Rectal smooth muscle tissue (tissue), 1 donor: ENCODE results near the gene CTDSPL.

Experiments used
- H3K27ac ChIP-seq: one replicate; pipeline ENCODE4 v1.7.0; 2013; ENCODE audit warnings: low read depth, low read length, inconsistent platforms
- H3K27me3 ChIP-seq: one replicate; pipeline ENCODE4 v1.7.0; 2013; ENCODE audit warnings: low read length; ENCODE audit not compliant: control insufficient read depth, insufficient read depth
- H3K36me3 ChIP-seq: one replicate; pipeline ENCODE4 v1.7.0; 2013; ENCODE audit warnings: low read length; ENCODE audit not compliant: control insufficient read depth, insufficient read depth
- H3K4me1 ChIP-seq: one replicate; pipeline ENCODE4 v1.7.0; 2013; ENCODE audit warnings: low read length; ENCODE audit not compliant: control insufficient read depth, insufficient read depth
- H3K4me3 ChIP-seq: one replicate; pipeline ENCODE4 v1.7.0; 2013; ENCODE audit warnings: low read length
- H3K9ac ChIP-seq: one replicate; pipeline ENCODE4 v1.7.0; 2013; ENCODE audit warnings: low read length

The CTDSPL gene

GRCh38 chr3:37956723-37957538 lies 95.3 kb downstream of the CTDSPL start:
- Histone ChIP-seq H3K4me3 (no peak overlapping the region), H3K9ac (no peak overlapping the region), H3K4me1 (peaks cover 16% of the 10 kb centered on the region), H3K27ac (peak overlapping the region; percentile 65), H3K27me3 (no peaks in the 10 kb centered on the region), H3K36me3 (no peaks in the 10 kb centered on the region)

GRCh38 chr3:37957539-37957936 lies 95.9 kb downstream of the CTDSPL start:
- H3K4me1 ChIP-seq: peaks cover 16% of the 10 kb centered on the region
- H3K9ac ChIP-seq: no peak overlapping the region
- H3K4me3 ChIP-seq: no peak overlapping the region
- H3K36me3 ChIP-seq: no peaks in the 10 kb centered on the region
- no peaks in the 10 kb centered on the region for H3K27me3 ChIP-seq
- H3K27ac ChIP-seq: peak overlapping the region; percentile 65

- Histone ChIP-seq H3K27me3 (no peaks in the 10 kb centered on the region), H3K4me1 (peaks cover 5% of the 10 kb centered on the region), H3K27ac (no peak overlapping the region), H3K9ac (no peak overlapping the region), H3K4me3 (no peak overlapping the region), H3K36me3 (no peaks in the 10 kb centered on the region)
Observed at GRCh38 chr3:37961622-37962431, 100.1 kb downstream of the CTDSPL start.

GRCh38 chr3:37963016-37963415 lies 101.3 kb downstream of the CTDSPL start:
- peak overlapping the region; percentile 10 for H3K27ac ChIP-seq
- H3K36me3 ChIP-seq: no peaks in the 10 kb centered on the region
- H3K9ac ChIP-seq: no peak overlapping the region
- no peaks in the 10 kb centered on the region for H3K4me1 ChIP-seq
- H3K27me3 ChIP-seq: no peaks in the 10 kb centered on the region
- H3K4me3 ChIP-seq: no peak overlapping the region

GRCh38 chr3:37963635-37964034 lies 102.0 kb downstream of the CTDSPL start:
- H3K4me3 ChIP-seq: no peak overlapping the region
- H3K4me1 ChIP-seq: no peaks in the 10 kb centered on the region
- no peaks in the 10 kb centered on the region for H3K36me3 ChIP-seq
- no peaks in the 10 kb centered on the region for H3K27me3 ChIP-seq
- no peak overlapping the region for H3K27ac ChIP-seq
- H3K9ac ChIP-seq: no peak overlapping the region

- H3K9ac ChIP-seq: no peak overlapping the region
- no peaks in the 10 kb centered on the region for H3K4me1 ChIP-seq
- no peaks in the 10 kb centered on the region for H3K36me3 ChIP-seq
- H3K4me3 ChIP-seq: no peak overlapping the region
- no peaks in the 10 kb centered on the region for H3K27me3 ChIP-seq
- no peak overlapping the region for H3K27ac ChIP-seq
Observed at GRCh38 chr3:37964146-37964545, 102.5 kb downstream of the CTDSPL start.

GRCh38 chr3:37964716-37965115 lies 103.0 kb downstream of the CTDSPL start:
- H3K27ac ChIP-seq: no peak overlapping the region
- no peak overlapping the region for H3K9ac ChIP-seq
- H3K4me1 ChIP-seq: no peaks in the 10 kb centered on the region
- no peaks in the 10 kb centered on the region for H3K27me3 ChIP-seq
- no peaks in the 10 kb centered on the region for H3K36me3 ChIP-seq
- H3K4me3 ChIP-seq: no peak overlapping the region

- H3K27ac ChIP-seq: no peak overlapping the region
- no peaks in the 10 kb centered on the region for H3K4me1 ChIP-seq
- H3K27me3 ChIP-seq: no peaks in the 10 kb centered on the region
- no peak overlapping the region for H3K9ac ChIP-seq
- H3K36me3 ChIP-seq: no peaks in the 10 kb centered on the region
- no peak overlapping the region for H3K4me3 ChIP-seq
Observed at GRCh38 chr3:37967260-37967881, 105.7 kb downstream of the CTDSPL start.

- no peak overlapping the region for H3K4me3 ChIP-seq
- no peaks in the 10 kb centered on the region for H3K36me3 ChIP-seq
- H3K4me1 ChIP-seq: no peaks in the 10 kb centered on the region
- no peaks in the 10 kb centered on the region for H3K27me3 ChIP-seq
- no peak overlapping the region for H3K9ac ChIP-seq
- no peak overlapping the region for H3K27ac ChIP-seq
Observed at GRCh38 chr3:37968199-37968598, 106.5 kb downstream of the CTDSPL start.

- H3K4me1 ChIP-seq: no peaks in the 10 kb centered on the region
- peaks cover under 1% of the 10 kb centered on the region for H3K36me3 ChIP-seq
- H3K27me3 ChIP-seq: no peaks in the 10 kb centered on the region
- no peak overlapping the region for H3K27ac ChIP-seq
- H3K4me3 ChIP-seq: no peak overlapping the region
- H3K9ac ChIP-seq: no peak overlapping the region
Observed at GRCh38 chr3:37968813-37969595, 107.3 kb downstream of the CTDSPL start.

- Histone ChIP-seq H3K27ac (no peak overlapping the region), H3K4me1 (no peaks in the 10 kb centered on the region), H3K4me3 (no peak overlapping the region), H3K36me3 (peaks cover 2% of the 10 kb centered on the region), H3K9ac (no peak overlapping the region), H3K27me3 (no peaks in the 10 kb centered on the region)
Observed at GRCh38 chr3:37969596-37970100, 108.0 kb downstream of the CTDSPL start.

GRCh38 chr3:37970802-37971201 lies 109.1 kb downstream of the CTDSPL start:
- Histone ChIP-seq H3K4me3 (no peak overlapping the region), H3K27ac (no peak overlapping the region), H3K36me3 (peaks cover 4% of the 10 kb centered on the region), H3K9ac (no peak overlapping the region), H3K4me1 (no peaks in the 10 kb centered on the region), H3K27me3 (no peaks in the 10 kb centered on the region)
